HG03442 (cell line): Measurements from ENCODE around the gene SLC6A6.
"Not testable (repeated sequence)": the region's sequence is repeated elsewhere in the genome, so short reads cannot be mapped to it uniquely, and the experiment has no call there.

ENCODE experiments used
- ATAC-seq: cut with Tn5 transposase; IDR thresholded peaks from one replicate; pipeline ENCODE4 v1.9.1; 2021; ENCODE audit warnings: mild to moderate bottlenecking, moderate library complexity; ENCODE audit not compliant: unreplicated experiment

The SLC6A6 gene

GRCh38 chr3:14434126-14434497, 31.7 kb downstream of the SLC6A6 start:
- ATAC-seq: no peak

GRCh38 chr3:14434498-14435151, 32.2 kb downstream of the SLC6A6 start:
- ATAC-seq: no peak

- ATAC-seq: no peak
Observed at GRCh38 chr3:14435175-14436014, 33.0 kb downstream of the SLC6A6 start.

- ATAC-seq: no peak
Observed at GRCh38 chr3:14436954-14437281, 34.5 kb downstream of the SLC6A6 start.

- not testable (repeated sequence) for ATAC-seq
Observed at GRCh38 chr3:14437705-14438104, 35.3 kb downstream of the SLC6A6 start.

- ATAC-seq: no peak
Observed at GRCh38 chr3:14438262-14438661, 35.9 kb downstream of the SLC6A6 start.

GRCh38 chr3:14438929-14439328, 36.5 kb downstream of the SLC6A6 start:
- ATAC-seq: no peak

- ATAC-seq: no peak
Observed at GRCh38 chr3:14439501-14440167, 37.2 kb downstream of the SLC6A6 start.

GRCh38 chr3:14440168-14440518, 37.7 kb downstream of the SLC6A6 start:
- no peak for ATAC-seq

GRCh38 chr3:14440531-14441239, 38.3 kb downstream of the SLC6A6 start:
- no peak for ATAC-seq

- ATAC-seq: no peak
Observed at GRCh38 chr3:14441240-14441919, 39.0 kb downstream of the SLC6A6 start.

GRCh38 chr3:14441920-14442300, 39.5 kb downstream of the SLC6A6 start:
- ATAC-seq: no peak

GRCh38 chr3:14444380-14444779, 42.0 kb downstream of the SLC6A6 start:
- no peak for ATAC-seq

GRCh38 chr3:14445773-14446172, 43.4 kb downstream of the SLC6A6 start:
- ATAC-seq: no peak

GRCh38 chr3:14446988-14447570, 44.7 kb downstream of the SLC6A6 start:
- no peak for ATAC-seq

- no peak for ATAC-seq
Observed at GRCh38 chr3:14448063-14448462, 45.7 kb downstream of the SLC6A6 start.

GRCh38 chr3:14448756-14449727, 46.6 kb downstream of the SLC6A6 start:
- no peak for ATAC-seq

- ATAC-seq: no peak
Observed at GRCh38 chr3:14450506-14450905, 48.1 kb downstream of the SLC6A6 start.

- ATAC-seq: no peak
Observed at GRCh38 chr3:14450922-14451606, 48.7 kb downstream of the SLC6A6 start.
